Lower leg skin (tissue), 3 donors: ENCODE data around the gene R3HDM2.

ENCODE experiments used
- CTCF ChIP-seq, 3 donors: fragments of 450-650 bp; IDR thresholded peaks; one replicate each; pipeline ENCODE4 v1.5.1; 2016; ENCODE audit warnings: antibody characterized with exemption in 3 of 3, mild to moderate bottlenecking in 3 of 3, moderate library complexity in 2 of 3
- POLR2A ChIP-seq, 2 donors: fragments of 450-650 bp; IDR thresholded peaks; one replicate each; pipeline ENCODE4 v1.6.1; 2016 to 2017; ENCODE audit warnings: antibody characterized with exemption in 2 of 2, mild to moderate bottlenecking in 1 of 2, moderate library complexity in 1 of 2

GRCh38 chr12:57469296-57470164 lies 38.7 kb upstream of the R3HDM2 start:
- TF ChIP-seq CTCF (IDR thresholded peaks at IDR 0.05) = no peak
- TF ChIP-seq POLR2A (IDR thresholded peaks at IDR 0.05) = no peak
